ENCODE results near the gene CAVIN2.
A peak's percentile ranks its signal among the peaks of the same experiment; 100 is the strongest.
"Not testable (repeated sequence)": the region's sequence is repeated elsewhere in the genome, so short reads cannot be mapped to it uniquely, and the experiment has no call there.

CAVIN2 gene

DNA sequence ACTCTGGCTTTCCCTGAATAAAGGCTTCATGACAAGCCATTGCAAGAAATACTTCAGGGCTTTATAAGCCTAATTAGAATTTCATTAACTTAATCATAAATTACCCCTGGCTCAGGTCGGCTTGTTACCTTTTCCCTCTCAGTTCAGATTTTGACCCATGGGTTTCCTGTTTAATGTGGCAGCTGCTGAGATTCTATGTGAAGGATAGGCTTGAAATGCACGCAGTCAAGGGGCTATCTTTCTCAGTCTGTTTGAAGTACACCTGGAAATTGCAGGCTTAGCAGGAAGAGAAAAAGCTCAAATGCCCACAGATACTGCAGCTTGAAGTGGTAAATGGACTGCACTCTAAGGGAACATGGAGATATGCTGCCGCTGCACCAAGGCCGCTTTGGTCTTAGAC, 49.4 kb downstream of the CAVIN2 start:
- TF ChIP-seq, protein P1, sequence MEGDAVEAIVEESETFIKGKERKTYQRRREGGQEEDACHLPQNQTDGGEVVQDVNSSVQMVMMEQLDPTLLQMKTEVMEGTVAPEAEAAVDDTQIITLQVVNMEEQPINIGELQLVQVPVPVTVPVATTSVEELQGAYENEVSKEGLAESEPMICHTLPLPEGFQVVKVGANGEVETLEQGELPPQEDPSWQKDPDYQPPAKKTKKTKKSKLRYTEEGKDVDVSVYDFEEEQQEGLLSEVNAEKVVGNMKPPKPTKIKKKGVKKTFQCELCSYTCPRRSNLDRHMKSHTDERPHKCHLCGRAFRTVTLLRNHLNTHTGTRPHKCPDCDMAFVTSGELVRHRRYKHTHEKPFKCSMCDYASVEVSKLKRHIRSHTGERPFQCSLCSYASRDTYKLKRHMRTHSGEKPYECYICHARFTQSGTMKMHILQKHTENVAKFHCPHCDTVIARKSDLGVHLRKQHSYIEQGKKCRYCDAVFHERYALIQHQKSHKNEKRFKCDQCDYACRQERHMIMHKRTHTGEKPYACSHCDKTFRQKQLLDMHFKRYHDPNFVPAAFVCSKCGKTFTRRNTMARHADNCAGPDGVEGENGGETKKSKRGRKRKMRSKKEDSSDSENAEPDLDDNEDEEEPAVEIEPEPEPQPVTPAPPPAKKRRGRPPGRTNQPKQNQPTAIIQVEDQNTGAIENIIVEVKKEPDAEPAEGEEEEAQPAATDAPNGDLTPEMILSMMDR (conservative IDR thresholded peaks at IDR 0.05), result no peak

DNA sequence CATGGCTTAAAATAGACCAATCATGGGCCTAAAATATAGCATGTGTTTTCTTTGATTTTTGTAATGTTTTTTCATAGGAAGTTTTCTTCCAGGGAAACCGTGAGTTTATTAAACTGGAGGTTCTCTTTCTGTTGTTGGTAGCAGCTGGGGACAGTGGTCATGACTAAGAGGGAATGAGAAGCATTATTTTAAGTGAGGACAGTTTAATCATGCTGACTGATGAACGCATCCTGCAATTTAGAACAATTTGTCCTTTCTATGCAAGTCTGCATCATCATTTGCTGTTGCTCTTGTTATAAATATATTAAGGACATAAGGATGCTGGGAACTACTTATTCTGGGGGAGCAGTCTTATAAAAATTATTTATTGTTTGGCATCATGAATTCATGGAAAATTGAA, 51.2 kb downstream of the CAVIN2 start:
- no peak overlapping the region for H3K27ac ChIP-seq
- TF ChIP-seq, protein P1 (conservative IDR thresholded peaks at IDR 0.05), result no peak

More for the DNA sequence above, 49.4 kb downstream of the CAVIN2 start:
- peak overlapping the region; percentile 42 for H3K27ac ChIP-seq

DNA sequence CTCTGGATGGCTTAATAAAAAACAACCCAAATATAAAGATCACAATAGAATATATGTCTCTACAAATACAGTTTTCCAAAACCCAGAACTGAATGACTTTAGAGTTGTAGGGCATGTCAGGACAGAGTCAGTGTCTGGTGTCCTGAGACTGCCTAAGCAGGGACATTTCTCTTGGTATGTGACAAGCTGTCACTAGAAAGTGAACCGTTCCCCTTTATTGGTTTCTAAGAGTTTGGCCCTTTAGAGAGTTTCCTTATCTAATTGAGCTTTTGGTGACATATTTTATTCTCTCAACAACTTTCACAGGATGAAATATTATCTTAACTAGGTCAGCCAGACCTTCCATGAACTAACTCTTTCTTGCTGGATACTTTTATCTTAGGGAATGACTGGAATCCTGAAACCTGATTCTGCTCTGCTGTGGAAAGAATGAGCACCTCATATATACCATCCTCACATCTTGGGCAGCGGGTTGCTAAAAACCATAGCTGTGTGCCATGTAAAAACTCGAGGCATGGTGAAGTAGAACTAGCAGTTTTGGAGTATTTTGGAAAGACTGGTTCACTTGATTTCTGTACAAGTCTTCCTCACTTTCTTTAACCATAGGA, 54.8 kb downstream of the CAVIN2 start:
- H3K27ac ChIP-seq, result no peak overlapping the region
- TF ChIP-seq, protein P1 (conservative IDR thresholded peaks at IDR 0.05), result no peak

DNA sequence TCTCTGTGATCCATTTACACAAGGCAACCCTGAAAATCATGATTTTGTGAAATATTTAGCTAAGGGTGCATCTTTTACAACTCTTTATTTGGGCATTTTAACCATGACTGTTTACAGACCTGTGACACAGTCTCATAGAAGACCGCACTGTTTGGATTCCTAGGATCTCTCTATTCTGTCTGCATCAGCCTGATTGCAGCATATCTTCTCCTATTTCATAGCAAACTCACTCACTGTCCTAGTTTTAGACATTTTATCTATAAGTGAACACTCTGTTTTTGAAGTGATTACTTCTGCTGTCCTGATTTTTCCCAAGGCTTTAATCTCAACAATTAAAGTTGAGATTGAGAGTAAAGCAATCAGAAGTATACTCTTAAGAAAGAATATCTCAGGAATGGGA, 56.2 kb downstream of the CAVIN2 start:
- TF ChIP-seq, protein P1 (conservative IDR thresholded peaks at IDR 0.05), result no peak
- H3K27ac ChIP-seq, result no peak overlapping the region

DNA sequence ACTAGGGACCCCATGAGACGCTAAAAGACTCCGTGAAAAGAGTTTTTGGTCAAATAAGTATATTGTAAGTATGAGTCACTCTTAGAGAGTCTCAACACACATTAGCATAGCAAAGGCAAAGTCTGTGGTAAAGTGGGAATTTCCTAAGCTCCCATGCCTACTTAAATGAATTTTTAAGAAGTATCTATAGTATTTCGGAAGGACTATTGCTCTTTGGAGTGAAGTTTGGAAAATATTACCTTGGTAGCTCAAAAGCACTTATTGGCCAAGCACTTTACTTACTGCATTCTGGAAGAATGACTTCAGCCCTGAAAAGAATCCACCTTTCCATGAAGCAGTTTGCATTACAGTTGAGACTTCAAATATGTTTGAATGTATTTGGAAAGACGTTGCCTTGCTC, 57.1 kb downstream of the CAVIN2 start:
- no peak overlapping the region for H3K27ac ChIP-seq
- TF ChIP-seq, protein P1 (conservative IDR thresholded peaks at IDR 0.05), result no peak

DNA sequence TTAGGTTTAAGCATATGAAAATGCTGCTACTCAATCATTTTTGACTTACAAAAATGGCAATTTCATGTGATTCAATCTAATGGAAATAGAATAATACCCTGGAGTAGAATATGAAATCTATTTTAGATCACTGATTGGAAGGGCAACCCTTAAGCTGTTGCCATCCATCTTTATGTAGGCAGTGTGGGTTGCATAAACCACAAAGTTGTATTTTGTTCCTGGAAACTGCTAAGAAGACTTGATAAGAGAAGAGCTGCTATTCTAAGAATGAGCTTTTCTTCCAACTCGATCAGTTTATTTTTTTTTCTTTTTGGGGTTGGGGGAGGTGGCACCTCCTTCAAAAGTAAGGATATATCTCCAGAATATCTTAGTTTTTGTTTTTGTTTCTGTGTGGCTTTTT, 60.2 kb downstream of the CAVIN2 start:
- TF ChIP-seq, protein P1 (conservative IDR thresholded peaks at IDR 0.05), result no peak
- no peak overlapping the region for H3K27ac ChIP-seq

DNA sequence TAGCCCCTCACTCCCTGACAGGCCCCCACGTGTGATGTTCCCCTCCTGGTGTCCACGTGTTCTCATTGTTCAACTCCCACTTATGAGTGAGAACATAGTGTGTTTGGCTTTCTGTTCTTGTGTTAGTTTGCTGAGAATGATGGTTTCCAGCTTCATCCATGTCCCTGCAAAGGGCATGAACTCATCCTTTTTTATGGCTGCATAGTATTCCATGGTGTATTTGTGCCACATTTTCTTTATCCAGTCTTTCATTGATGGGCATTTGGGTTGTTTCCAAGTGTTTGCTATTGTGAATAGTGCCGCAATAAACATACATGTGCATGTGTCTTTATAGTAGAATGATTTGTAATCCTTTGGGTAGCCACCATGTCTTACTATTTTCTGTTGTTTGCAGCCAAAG, 61.2 kb downstream of the CAVIN2 start:
- H3K27ac ChIP-seq, result not testable (repeated sequence)
